GM19463 (cell line): ENCODE measurements around the gene CYP24A1.

Experiments used
- ATAC-seq: cut with Tn5 transposase; IDR thresholded peaks from one replicate; pipeline ENCODE4 v1.9.1; 2021; ENCODE audit warnings: mild to moderate bottlenecking, moderate library complexity; ENCODE audit not compliant: unreplicated experiment

Gene CYP24A1

GRCh38 chr20:54158856-54159418 lies 14.8 kb downstream of the CYP24A1 start:
- ATAC-seq = no peak

GRCh38 chr20:54158226-54158625 lies 15.6 kb downstream of the CYP24A1 start:
- ATAC-seq = no peak

- ATAC-seq = no peak
Measured at GRCh38 chr20:54156981-54157835, 16.6 kb downstream of the CYP24A1 start.

GRCh38 chr20:54156522-54156921 lies 17.3 kb downstream of the CYP24A1 start:
- ATAC-seq = no peak

- ATAC-seq = no peak
Measured at GRCh38 chr20:54155736-54156317, 18.0 kb downstream of the CYP24A1 start.

GRCh38 chr20:54154439-54154838 lies 19.3 kb downstream of the CYP24A1 start:
- no peak for ATAC-seq

GRCh38 chr20:54153847-54154246 lies 19.9 kb downstream of the CYP24A1 start:
- ATAC-seq = no peak

GRCh38 chr20:54153041-54153327 lies 20.8 kb downstream of the CYP24A1 start:
- no peak for ATAC-seq

- ATAC-seq = no peak
Measured at GRCh38 chr20:54152227-54153040, 21.4 kb downstream of the CYP24A1 start.

GRCh38 chr20:54151511-54152226 lies 22.1 kb downstream of the CYP24A1 start:
- no peak for ATAC-seq

- no peak for ATAC-seq
Measured at GRCh38 chr20:54151075-54151439, 22.7 kb downstream of the CYP24A1 start.

- no peak for ATAC-seq
Measured at GRCh38 chr20:54149765-54150264, 24.0 kb downstream of the CYP24A1 start.

- ATAC-seq = no peak
Measured at GRCh38 chr20:54148947-54149764, 24.6 kb downstream of the CYP24A1 start.

GRCh38 chr20:54146672-54147071 lies 27.1 kb downstream of the CYP24A1 start:
- no peak for ATAC-seq

GRCh38 chr20:54144847-54145414 lies 28.9 kb downstream of the CYP24A1 start:
- no peak for ATAC-seq

GRCh38 chr20:54140927-54141566 lies 32.7 kb downstream of the CYP24A1 start:
- no peak for ATAC-seq

- no peak for ATAC-seq
Measured at GRCh38 chr20:54140486-54140885, 33.3 kb downstream of the CYP24A1 start.

- ATAC-seq = no peak
Measured at GRCh38 chr20:54140067-54140466, 33.7 kb downstream of the CYP24A1 start.

- ATAC-seq = no peak
Measured at GRCh38 chr20:54139188-54139587, 34.6 kb downstream of the CYP24A1 start.
